ENCODE results near the gene SHE.

DNA sequence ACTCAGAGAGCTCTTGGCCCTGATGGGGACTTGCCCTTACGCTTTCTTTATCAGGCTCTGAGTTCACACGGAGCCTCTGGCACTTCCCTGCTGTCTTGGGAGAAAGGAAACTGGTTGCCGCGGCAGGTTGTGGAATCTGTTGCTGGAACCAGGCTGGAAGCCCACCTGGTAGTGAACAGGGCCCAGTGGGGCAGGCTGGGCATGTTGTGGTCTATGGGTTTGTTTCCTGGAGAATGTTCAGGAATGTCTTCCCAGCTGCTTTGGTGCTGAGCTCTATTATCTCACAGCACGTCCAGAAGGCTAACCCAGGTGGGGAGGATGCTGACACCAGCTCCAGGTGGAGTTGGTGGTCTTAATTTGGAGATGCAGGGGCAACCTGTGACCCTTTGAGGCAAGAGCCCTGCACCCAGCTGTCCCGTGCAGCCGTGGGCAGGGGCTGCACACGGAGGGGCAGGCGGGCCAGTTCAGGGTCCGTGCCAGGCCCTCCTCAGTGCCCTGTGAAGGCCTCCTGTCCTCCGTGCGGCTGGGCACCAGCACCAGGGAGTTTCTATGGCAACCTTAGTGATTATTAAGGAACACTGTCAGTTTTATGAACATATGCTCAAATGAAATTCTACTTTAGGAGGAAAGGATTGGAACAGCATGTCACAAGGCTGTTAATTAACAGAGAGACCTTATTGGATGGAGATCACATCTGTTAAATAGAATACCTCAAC lies 33.5 kb downstream of the SHE start:
- TF ChIP-seq, protein P1, sequence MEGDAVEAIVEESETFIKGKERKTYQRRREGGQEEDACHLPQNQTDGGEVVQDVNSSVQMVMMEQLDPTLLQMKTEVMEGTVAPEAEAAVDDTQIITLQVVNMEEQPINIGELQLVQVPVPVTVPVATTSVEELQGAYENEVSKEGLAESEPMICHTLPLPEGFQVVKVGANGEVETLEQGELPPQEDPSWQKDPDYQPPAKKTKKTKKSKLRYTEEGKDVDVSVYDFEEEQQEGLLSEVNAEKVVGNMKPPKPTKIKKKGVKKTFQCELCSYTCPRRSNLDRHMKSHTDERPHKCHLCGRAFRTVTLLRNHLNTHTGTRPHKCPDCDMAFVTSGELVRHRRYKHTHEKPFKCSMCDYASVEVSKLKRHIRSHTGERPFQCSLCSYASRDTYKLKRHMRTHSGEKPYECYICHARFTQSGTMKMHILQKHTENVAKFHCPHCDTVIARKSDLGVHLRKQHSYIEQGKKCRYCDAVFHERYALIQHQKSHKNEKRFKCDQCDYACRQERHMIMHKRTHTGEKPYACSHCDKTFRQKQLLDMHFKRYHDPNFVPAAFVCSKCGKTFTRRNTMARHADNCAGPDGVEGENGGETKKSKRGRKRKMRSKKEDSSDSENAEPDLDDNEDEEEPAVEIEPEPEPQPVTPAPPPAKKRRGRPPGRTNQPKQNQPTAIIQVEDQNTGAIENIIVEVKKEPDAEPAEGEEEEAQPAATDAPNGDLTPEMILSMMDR (IDR thresholded peaks at IDR 0.05): no peak
- TF ChIP-seq POLR2A (IDR thresholded peaks at IDR 0.05): no peak
- no peak for TF ChIP-seq POLR2AphosphoS5 (IDR thresholded peaks at IDR 0.05)
